T-helper 1 cell (primary cell): ENCODE measurements around the gene NCK2.
"Not testable (repeated sequence)": the region's sequence is repeated elsewhere in the genome, so short reads cannot be mapped to it uniquely, and the experiment has no call there.

Experiments used
- DNase-seq, 5 donors: peaks; one replicate each; pipeline ENCODE4 v3.0.0-alpha.2; 2012 to 2020

The NCK2 gene

GRCh38 chr2:105756435-105756834 is 11.7 kb downstream of the NCK2 start:
- no peak for DNase-seq

GRCh38 chr2:105756865-105757264 is 12.2 kb downstream of the NCK2 start:
- not testable (repeated sequence) for DNase-seq

GRCh38 chr2:105757433-105757832 is 12.7 kb downstream of the NCK2 start:
- no peak for DNase-seq

GRCh38 chr2:105760191-105760590 is 15.5 kb downstream of the NCK2 start:
- DNase-seq, result no peak

GRCh38 chr2:105760639-105761337 is 16.1 kb downstream of the NCK2 start:
- DNase-seq, result no peak

GRCh38 chr2:105761931-105762515 is 17.3 kb downstream of the NCK2 start:
- no peak for DNase-seq

- no peak for DNase-seq
Measured at GRCh38 chr2:105763076-105763475, 18.4 kb downstream of the NCK2 start.

- no peak for DNase-seq
Measured at GRCh38 chr2:105764059-105764458, 19.3 kb downstream of the NCK2 start.

- no peak for DNase-seq
Measured at GRCh38 chr2:105765415-105766299, 20.9 kb downstream of the NCK2 start.

GRCh38 chr2:105766300-105766866 is 21.7 kb downstream of the NCK2 start:
- DNase-seq, result no peak

GRCh38 chr2:105768176-105768575 is 23.5 kb downstream of the NCK2 start:
- no peak for DNase-seq

GRCh38 chr2:105768961-105769452 is 24.3 kb downstream of the NCK2 start:
- DNase-seq, result no peak

GRCh38 chr2:105769504-105769903 is 24.8 kb downstream of the NCK2 start:
- no peak for DNase-seq

GRCh38 chr2:105770149-105770548 is 25.4 kb downstream of the NCK2 start:
- DNase-seq, result no peak

GRCh38 chr2:105771291-105771690 is 26.6 kb downstream of the NCK2 start:
- DNase-seq, result not testable (repeated sequence)

- no peak for DNase-seq
Measured at GRCh38 chr2:105771836-105772235, 27.1 kb downstream of the NCK2 start.

- DNase-seq, result no peak
Measured at GRCh38 chr2:105772362-105772761, 27.6 kb downstream of the NCK2 start.

- DNase-seq, result no peak
Measured at GRCh38 chr2:105773568-105773967, 28.9 kb downstream of the NCK2 start.

- DNase-seq, result no peak
Measured at GRCh38 chr2:105774781-105775337, 30.1 kb downstream of the NCK2 start.

GRCh38 chr2:105775809-105776559 is 31.3 kb downstream of the NCK2 start:
- peak in 1 of 5 donors; percentile 53 for DNase-seq

- no peak for DNase-seq
Measured at GRCh38 chr2:105776560-105776928, 31.8 kb downstream of the NCK2 start.

GRCh38 chr2:105777031-105777482 is 32.3 kb downstream of the NCK2 start:
- DNase-seq, result no peak
